GM19324 (cell line): ENCODE results near the gene DPH5.
"Not testable (repeated sequence)": the region's sequence is repeated elsewhere in the genome, so short reads cannot be mapped to it uniquely, and the experiment has no call there.

Experiments
- ATAC-seq: cut with Tn5 transposase; IDR thresholded peaks from one replicate; pipeline ENCODE4 v1.9.1; 2021; ENCODE audit warnings: mild to moderate bottlenecking, moderate library complexity; ENCODE audit not compliant: unreplicated experiment, low FRiP score

Gene DPH5

GRCh38 chr1:100946064-100946463 lies 79.5 kb downstream of the DPH5 start:
- not testable (repeated sequence) for ATAC-seq

GRCh38 chr1:100943533-100943932 lies 82.1 kb downstream of the DPH5 start:
- ATAC-seq, result no peak

GRCh38 chr1:100942304-100943046 lies 83.1 kb downstream of the DPH5 start:
- no peak for ATAC-seq

- no peak for ATAC-seq
These were observed 83.9 kb downstream of the DPH5 start for GRCh38 chr1:100941580-100942216.

- no peak for ATAC-seq
These were observed 84.5 kb downstream of the DPH5 start for GRCh38 chr1:100941098-100941527.
